ENCODE results near the gene OR6Q1. TPM values are rescaled to one million over a fixed set of nuclear protein-coding genes. Genes with fewer than 3 reads are reported as not detected.

Gene OR6Q1
- total RNA-seq, 2 experiments from 2014 or later = not detected

- POLR2A ChIA-PET = no interaction called here
- no peaks in the 10 kb centered on the region for H3K27me3 Mint-ChIP-seq
- H3K27ac Mint-ChIP-seq = no peak overlapping the region
- intact Hi-C loops (cut with micrococcal nuclease) = no loop called here
- no peak for DNase-seq
- H3K9me3 Mint-ChIP-seq = no peaks in the 10 kb centered on the region
- H3K36me3 Mint-ChIP-seq = no peaks in the 10 kb centered on the region
- no peaks in the 10 kb centered on the region for H3K4me1 Mint-ChIP-seq (ENCODE audit: low read depth)
- no peak overlapping the region for H3K4me3 Mint-ChIP-seq
- CTCF ChIA-PET = no interaction called here
Measured at GRCh38 chr11:58024601-58025091, 6.1 kb upstream of the OR6Q1 start.

GRCh38 chr11:58027341-58027740 is 3.4 kb upstream of the OR6Q1 start:
- CTCF ChIA-PET = no interaction called here
- peaks cover 5% of the 10 kb centered on the region for H3K27me3 Mint-ChIP-seq
- no peaks in the 10 kb centered on the region for H3K36me3 Mint-ChIP-seq
- no peak overlapping the region for H3K27ac Mint-ChIP-seq
- DNase-seq = no peak
- H3K9me3 Mint-ChIP-seq = no peaks in the 10 kb centered on the region
- POLR2A ChIA-PET = no interaction called here
- no peaks in the 10 kb centered on the region for H3K4me1 Mint-ChIP-seq (ENCODE audit: low read depth)
- intact Hi-C loops (cut with micrococcal nuclease) = no loop called here
- no peak overlapping the region for H3K4me3 Mint-ChIP-seq

GRCh38 chr11:58028687-58029411 is 1.9 kb upstream of the OR6Q1 start:
- H3K9me3 Mint-ChIP-seq = peaks cover 2% of the 10 kb centered on the region
- H3K36me3 Mint-ChIP-seq = no peaks in the 10 kb centered on the region
- intact Hi-C loops (cut with micrococcal nuclease) = no loop called here
- H3K4me3 Mint-ChIP-seq = no peak overlapping the region
- H3K4me1 Mint-ChIP-seq (ENCODE audit: low read depth) = no peaks in the 10 kb centered on the region
- ChIA-PET POLR2A (no interaction called here), CTCF (no interaction called here)
- peaks cover 5% of the 10 kb centered on the region for H3K27me3 Mint-ChIP-seq
- no peak for DNase-seq
- no peak overlapping the region for H3K27ac Mint-ChIP-seq

- ChIA-PET POLR2A (no interaction called here), CTCF (no interaction called here)
- Mint-ChIP-seq H3K36me3 (no peaks in the 10 kb centered on the region), H3K4me1 (ENCODE audit: low read depth) (no peaks in the 10 kb centered on the region), H3K9me3 (peaks cover 12% of the 10 kb centered on the region), H3K27ac (no peak overlapping the region), H3K4me3 (no peak overlapping the region), H3K27me3 (peaks cover 5% of the 10 kb centered on the region)
- intact Hi-C loops (cut with micrococcal nuclease) = no loop called here
- DNase-seq = no peak
Measured at GRCh38 chr11:58034471-58034870, 3.7 kb downstream of the OR6Q1 start.

- ChIA-PET POLR2A (no interaction called here), CTCF (no interaction called here)
- no peak for DNase-seq
- intact Hi-C loops (cut with micrococcal nuclease) = no loop called here
- peaks cover 3% of the 10 kb centered on the region for H3K27me3 Mint-ChIP-seq
- H3K9me3 Mint-ChIP-seq = peaks cover 10% of the 10 kb centered on the region
- H3K4me1 Mint-ChIP-seq (ENCODE audit: low read depth) = no peaks in the 10 kb centered on the region
- H3K36me3 Mint-ChIP-seq = no peaks in the 10 kb centered on the region
- no peak overlapping the region for H3K27ac Mint-ChIP-seq
- no peak overlapping the region for H3K4me3 Mint-ChIP-seq
Measured at GRCh38 chr11:58039589-58039988, 8.8 kb downstream of the OR6Q1 start.

- Mint-ChIP-seq H3K36me3 (no peaks in the 10 kb centered on the region), H3K27ac (no peak overlapping the region), H3K27me3 (peaks cover 5% of the 10 kb centered on the region), H3K4me3 (no peak overlapping the region), H3K9me3 (no peaks in the 10 kb centered on the region), H3K4me1 (ENCODE audit: low read depth) (no peaks in the 10 kb centered on the region)
- ChIA-PET POLR2A (no interaction called here), CTCF (no interaction called here)
- no peak for DNase-seq
- intact Hi-C loops (cut with micrococcal nuclease) = no loop called here
Measured at GRCh38 chr11:58043379-58043778, 12.6 kb downstream of the OR6Q1 start.

- Mint-ChIP-seq H3K4me3 (no peak overlapping the region), H3K4me1 (ENCODE audit: low read depth) (no peaks in the 10 kb centered on the region), H3K27me3 (peaks cover 5% of the 10 kb centered on the region), H3K36me3 (no peaks in the 10 kb centered on the region), H3K9me3 (no peaks in the 10 kb centered on the region), H3K27ac (no peak overlapping the region)
- ChIA-PET CTCF (no interaction called here), POLR2A (no interaction called here)
- DNase-seq = no peak
- intact Hi-C loops (cut with micrococcal nuclease) = no loop called here
Measured at GRCh38 chr11:58046231-58046630, 15.5 kb downstream of the OR6Q1 start.

- Mint-ChIP-seq H3K27ac (no peak overlapping the region), H3K9me3 (no peaks in the 10 kb centered on the region), H3K4me3 (no peak overlapping the region), H3K27me3 (peaks cover 2% of the 10 kb centered on the region), H3K36me3 (no peaks in the 10 kb centered on the region), H3K4me1 (ENCODE audit: low read depth) (no peaks in the 10 kb centered on the region)
- DNase-seq = no peak
- intact Hi-C loops (cut with micrococcal nuclease) = no loop called here
- ChIA-PET CTCF (no interaction called here), POLR2A (no interaction called here)
Measured at GRCh38 chr11:58047818-58048217, 17.1 kb downstream of the OR6Q1 start.

GRCh38 chr11:58055806-58056401 is 25.2 kb downstream of the OR6Q1 start:
- no peak overlapping the region for H3K4me3 Mint-ChIP-seq
- intact Hi-C loops (cut with micrococcal nuclease) = no loop called here
- POLR2A ChIA-PET = no interaction called here
- no peaks in the 10 kb centered on the region for H3K9me3 Mint-ChIP-seq
- no peak overlapping the region for H3K27ac Mint-ChIP-seq
- DNase-seq = no peak
- no peaks in the 10 kb centered on the region for H3K36me3 Mint-ChIP-seq
- H3K27me3 Mint-ChIP-seq = peaks cover 2% of the 10 kb centered on the region
- no peaks in the 10 kb centered on the region for H3K4me1 Mint-ChIP-seq (ENCODE audit: low read depth)
- CTCF ChIA-PET = no interaction called here

- POLR2A ChIA-PET = no interaction called here
- CTCF ChIA-PET = no interaction called here
- Mint-ChIP-seq H3K4me1 (ENCODE audit: low read depth) (no peaks in the 10 kb centered on the region), H3K27me3 (peaks cover 2% of the 10 kb centered on the region), H3K27ac (no peak overlapping the region), H3K9me3 (no peaks in the 10 kb centered on the region), H3K36me3 (no peaks in the 10 kb centered on the region), H3K4me3 (no peak overlapping the region)
- intact Hi-C loops (cut with micrococcal nuclease) = no loop called here
- no peak for DNase-seq
Measured at GRCh38 chr11:58057481-58057880, 26.7 kb downstream of the OR6Q1 start.

- no peak for DNase-seq
- Mint-ChIP-seq H3K27me3 (peaks cover 2% of the 10 kb centered on the region), H3K9me3 (no peaks in the 10 kb centered on the region), H3K4me3 (no peak overlapping the region), H3K36me3 (no peaks in the 10 kb centered on the region), H3K27ac (no peak overlapping the region), H3K4me1 (ENCODE audit: low read depth) (no peaks in the 10 kb centered on the region)
- ChIA-PET CTCF (no interaction called here), POLR2A (no interaction called here)
- intact Hi-C loops (cut with micrococcal nuclease) = no loop called here
Measured at GRCh38 chr11:58058276-58059006, 27.7 kb downstream of the OR6Q1 start.

- H3K36me3 Mint-ChIP-seq = no peaks in the 10 kb centered on the region
- intact Hi-C loops (cut with micrococcal nuclease) = no loop called here
- no peak for DNase-seq
- peaks cover 2% of the 10 kb centered on the region for H3K27me3 Mint-ChIP-seq
- H3K4me1 Mint-ChIP-seq (ENCODE audit: low read depth) = no peaks in the 10 kb centered on the region
- CTCF ChIA-PET = no interaction called here
- POLR2A ChIA-PET = no interaction called here
- no peak overlapping the region for H3K4me3 Mint-ChIP-seq
- no peaks in the 10 kb centered on the region for H3K9me3 Mint-ChIP-seq
- H3K27ac Mint-ChIP-seq = no peak overlapping the region
Measured at GRCh38 chr11:58059007-58059350, 28.2 kb downstream of the OR6Q1 start.

- Mint-ChIP-seq H3K27ac (no peak overlapping the region), H3K9me3 (no peaks in the 10 kb centered on the region), H3K4me3 (no peak overlapping the region), H3K4me1 (ENCODE audit: low read depth) (no peaks in the 10 kb centered on the region), H3K36me3 (no peaks in the 10 kb centered on the region), H3K27me3 (peaks cover 2% of the 10 kb centered on the region)
- no peak for DNase-seq
- ChIA-PET POLR2A (no interaction called here), CTCF (no interaction called here)
- intact Hi-C loops (cut with micrococcal nuclease) = no loop called here
Measured at GRCh38 chr11:58060535-58060934, 29.8 kb downstream of the OR6Q1 start.
